Measurements from ENCODE around the gene GPN2. TPM values are rescaled to one million over a fixed set of nuclear protein-coding genes. Genes with fewer than 3 reads are reported as not detected.

The GPN2 gene
- total and polyA plus RNA-seq, 2 donors (not counting 3 experiments of a cell fraction or from before 2014, with no cell fraction given): 21.9 to 37.4 TPM

DNA sequence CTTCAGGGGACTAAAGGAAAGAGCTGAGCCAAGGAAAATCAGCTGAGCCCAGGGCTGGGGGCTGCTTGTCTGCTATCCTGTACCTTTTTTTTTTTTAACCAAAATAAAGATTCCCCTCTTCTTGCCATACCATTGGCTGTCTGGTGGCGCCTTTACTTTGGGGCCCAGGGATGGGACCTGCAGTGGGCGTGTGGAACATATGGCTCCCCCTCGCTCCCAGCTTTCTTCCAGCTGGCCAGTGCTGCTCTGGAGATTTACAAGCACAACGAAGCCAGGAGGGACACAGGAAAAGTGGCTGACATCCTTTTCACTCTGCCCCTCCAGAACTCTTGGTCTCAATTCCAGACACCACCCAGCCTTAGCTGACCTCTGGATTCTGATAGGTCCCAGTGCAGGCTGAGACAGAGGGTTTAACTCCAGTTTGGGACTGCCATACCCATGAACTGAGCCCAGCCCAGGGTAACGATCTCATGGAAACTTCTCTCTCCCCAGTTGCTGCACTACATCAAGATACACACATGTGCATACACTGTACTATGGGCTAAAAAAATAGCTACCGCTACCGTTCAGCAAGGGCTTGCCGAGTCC, 32.5 kb downstream of the GPN2 start:
- no peaks in the 10 kb centered on the region for H3K4me1 ChIP-seq (ENCODE audit: control insufficient read depth, extremely low read depth, insufficient read depth, low read length)
- BruUV-seq (replicated peaks): no TSS peak
- no peak overlapping the region for H3K4me3 ChIP-seq (replicated peaks in 1 of 3; ENCODE audit: insufficient read depth in 1 of 3, low read depth in 1 of 3, low read length in 3 of 3)
- DNase-seq (ENCODE audit: low read depth, low spot score): no peak
- intact Hi-C loops (cut with micrococcal nuclease) (no loop called here), dilution Hi-C loops (cut with MboI; ENCODE audit: extremely low pct_ligation_motif_present, low sequenced_read_pairs) (no loop called here)
- H4K20me1 ChIP-seq (replicated peaks; ENCODE audit: control insufficient read depth, extremely low read depth, insufficient read depth, low read length): no peaks in the 10 kb centered on the region
- H3K9me3 ChIP-seq (replicated peaks; ENCODE audit: control insufficient read depth, insufficient read depth, low read length): no peaks in the 10 kb centered on the region
- H3K9me1 ChIP-seq (replicated peaks; ENCODE audit: control insufficient read depth, extremely low read depth, insufficient read depth, low read length): no peaks in the 10 kb centered on the region
- H2AFZ ChIP-seq (ENCODE audit: low read depth, low read length): no peak overlapping the region
- POLR2A ChIA-PET: no interaction called here
- H3K79me2 ChIP-seq (ENCODE audit: control insufficient read depth, insufficient read depth, low read length): no peaks in the 10 kb centered on the region
- CTCF ChIA-PET: interaction anchor here (1.3 to 4.5 kb wide), 4 partner anchors 9 to 256 kb away, joined by 3 to 21 read pairs (median 13); no protein-coding TSS in a partner anchor
- peaks cover 4 to 13% of the 10 kb centered on the region in 2 experiments for H3K36me3 ChIP-seq (ENCODE audit: control insufficient read depth in 2 of 2, extremely low read depth in 1 of 2, insufficient read depth in 2 of 2, low read length in 2 of 2)
- no peaks in the 10 kb centered on the region for H3K27me3 ChIP-seq (ENCODE audit: control insufficient read depth in 2 of 2, insufficient read depth in 2 of 2, low read length in 2 of 2)
- TF ChIP-seq JUN (IDR thresholded peaks at IDR 0.05; ENCODE audit: borderline replicate concordance, insufficient read depth, insufficient read length, low read depth) (no peak), GATA2 (IDR thresholded peaks at IDR 0.05; ENCODE audit: insufficient read depth, insufficient read length, low read depth, low read length) (no peak), POLR2A (IDR thresholded peaks at IDR 0.05; ENCODE audit: low read depth, low read length) (no peak), POLR2AphosphoS5 (IDR thresholded peaks at IDR 0.05; ENCODE audit: insufficient read depth, low read depth, low read length) (no peak), MAX (IDR thresholded peaks at IDR 0.05; ENCODE audit: insufficient read depth, insufficient read length) (no peak), FOS (IDR thresholded peaks at IDR 0.05; ENCODE audit: borderline replicate concordance, insufficient read depth, low read length) (no peak), EZH2 (IDR thresholded peaks at IDR 0.05; ENCODE audit: borderline replicate concordance, low read depth, low read length, severe bottlenecking) (no peak), CTCF (IDR thresholded peaks at IDR 0.05; ENCODE audit: extremely low read depth in 1 of 2, insufficient read depth in 1 of 2, low read depth in 1 of 2, low read length in 2 of 2) (no peak), MYC (IDR thresholded peaks at IDR 0.05; ENCODE audit: low read depth, low read length) (no peak)
- H3K27ac ChIP-seq (ENCODE audit: insufficient read depth, low read depth, low read length): no peak overlapping the region
- no peak for FAIRE-seq
- no peak overlapping the region for H3K4me2 ChIP-seq (ENCODE audit: insufficient read depth, low read length)
- H3K9ac ChIP-seq (replicated peaks; ENCODE audit: extremely low read depth, insufficient read depth, low read length): no peak overlapping the region

Measured in endothelial cell of umbilical vein (primary cell).